Astrocyte (in vitro differentiated cells and primary cell): ENCODE measurements around the gene ZNF212. TPM values are rescaled to one million over a fixed set of nuclear protein-coding genes. Genes with fewer than 3 reads are reported as not detected.

Source experiments
- DNase-seq: peaks from one replicate; pipeline ENCODE4 v3.0.0-alpha.2; 2010; ENCODE audit warnings: low read depth
- FAIRE-seq: peaks from 2 replicates; lab custom pipeline; 2011; peaks lifted over from hg19 to GRCh38; lab: Jason Lieb, UNC
- H2AFZ ChIP-seq: 2 replicates; pipeline ENCODE4 v1.6.0; 2012; ENCODE audit warnings: low read depth, low read length, inconsistent platforms
- H3K27ac ChIP-seq: 2 replicates; pipeline ENCODE4 v1.5.1; 2011; ENCODE audit warnings: low read depth, low read length, inconsistent platforms
- H3K27me3 ChIP-seq: 2 replicates; pipeline ENCODE4 v1.6.0; 2011; ENCODE audit warnings: low read length, inconsistent platforms; ENCODE audit not compliant: insufficient read depth
- H3K36me3 ChIP-seq: 2 replicates; pipeline ENCODE4 v1.5.1; 2011; ENCODE audit warnings: low read length, inconsistent platforms; ENCODE audit not compliant: insufficient read depth
- H3K4me1 ChIP-seq: 2 replicates; pipeline ENCODE4 v1.5.1; 2011; ENCODE audit warnings: low read length, inconsistent platforms; ENCODE audit not compliant: insufficient read depth
- H3K4me2 ChIP-seq: 2 replicates; pipeline ENCODE4 v1.6.0; 2012; ENCODE audit warnings: low read length, inconsistent platforms
- H3K4me3 ChIP-seq: 2 replicates; pipeline ENCODE4 v1.5.1; 2011; ENCODE audit warnings: low read depth, mild to moderate bottlenecking, low read length, inconsistent platforms; ENCODE audit not compliant: insufficient read depth
- H3K79me2 ChIP-seq: 2 replicates; pipeline ENCODE4 v1.6.0; 2012; ENCODE audit warnings: mild to moderate bottlenecking, low read length, inconsistent platforms; ENCODE audit not compliant: insufficient read depth
- H3K9ac ChIP-seq: 2 replicates; pipeline ENCODE4 v1.6.0; 2012; ENCODE audit warnings: mild to moderate bottlenecking, low read length, inconsistent platforms
- H3K9me3 ChIP-seq: 2 replicates; pipeline ENCODE4 v1.5.1; 2012; ENCODE audit warnings: low read depth, mild to moderate bottlenecking, low read length, inconsistent platforms; ENCODE audit not compliant: insufficient read depth
- H4K20me1 ChIP-seq: 2 replicates; pipeline ENCODE4 v1.6.0; 2012; ENCODE audit warnings: low read length, inconsistent platforms; ENCODE audit not compliant: insufficient read depth
- H3K27ac Mint-ChIP-seq: one replicate; pipeline ENCODE4 v1.8.0; 2021; ENCODE audit warnings: mild to moderate bottlenecking, mixed read lengths; ENCODE audit not compliant: unreplicated experiment
- H3K27me3 Mint-ChIP-seq: one replicate; pipeline ENCODE4 v1.8.0; 2021; ENCODE audit warnings: low read depth, mixed read lengths; ENCODE audit not compliant: unreplicated experiment
- H3K36me3 Mint-ChIP-seq: one replicate; pipeline ENCODE4 v1.8.0; 2021; ENCODE audit warnings: low read depth, mixed read lengths; ENCODE audit not compliant: unreplicated experiment
- H3K4me1 Mint-ChIP-seq: one replicate; pipeline ENCODE4 v1.8.0; 2021; ENCODE audit warnings: low read depth, mixed read lengths; ENCODE audit not compliant: unreplicated experiment
- H3K4me3 Mint-ChIP-seq: one replicate; pipeline ENCODE4 v1.8.0; 2021; ENCODE audit warnings: mild to moderate bottlenecking, moderate library complexity, mixed read lengths; ENCODE audit not compliant: unreplicated experiment
- H3K9me3 Mint-ChIP-seq: one replicate; pipeline ENCODE4 v1.8.0; 2021; ENCODE audit warnings: mild to moderate bottlenecking, mixed read lengths; ENCODE audit not compliant: unreplicated experiment
- CTCF ChIP-seq: IDR thresholded peaks from 2 replicates; pipeline ENCODE4 v1.5.1; 2011; ENCODE audit warnings: low read depth, mild to moderate bottlenecking, inconsistent platforms, low read length, moderate library complexity; ENCODE audit not compliant: insufficient read depth
- EZH2 ChIP-seq: IDR thresholded peaks from 2 replicates; pipeline ENCODE4 v1.6.1; 2012; ENCODE audit warnings: mild to moderate bottlenecking, low read length, inconsistent platforms; ENCODE audit not compliant: insufficient read depth
- total RNA-seq: library from RNA; stranded (reverse); gene quantifications from 2 replicates; pipeline ENCODE4 v1.2.1, GENCODE V29; 2021

Gene ZNF212
- total RNA-seq, 1 donor from 2014 or later: 8.2 TPM

GRCh38 chr7:149280151-149280550 lies 40.7 kb downstream of the ZNF212 start:
- H3K27ac Mint-ChIP-seq: no peak overlapping the region
- no peak overlapping the region for H3K4me3 Mint-ChIP-seq
- FAIRE-seq: no peak

GRCh38 chr7:149280661-149281507 lies 41.4 kb downstream of the ZNF212 start:
- Histone ChIP-seq H4K20me1 (peaks cover 13% of the 10 kb centered on the region), H3K4me2 (no peak overlapping the region), H3K79me2 (no peaks in the 10 kb centered on the region), H3K27me3 (no peaks in the 10 kb centered on the region), H3K36me3 (peaks cover 6% of the 10 kb centered on the region), H3K27ac (no peak overlapping the region), H3K9ac (no peak overlapping the region), H3K9me3 (no peaks in the 10 kb centered on the region), H3K4me1 (peaks cover 10% of the 10 kb centered on the region), H2AFZ (no peak overlapping the region), H3K4me3 (no peak overlapping the region)
- Mint-ChIP-seq H3K27ac (no peak overlapping the region), H3K27me3 (no peaks in the 10 kb centered on the region), H3K4me3 (no peak overlapping the region), H3K36me3 (peaks cover 17% of the 10 kb centered on the region), H3K4me1 (no peaks in the 10 kb centered on the region), H3K9me3 (no peaks in the 10 kb centered on the region)
- no peak for FAIRE-seq
- TF ChIP-seq EZH2 (no peak), CTCF (no peak)
- DNase-seq: no peak

More at GRCh38 chr7:149280151-149280550, 40.7 kb downstream of the ZNF212 start:
- TF ChIP-seq CTCF (no peak), EZH2 (no peak)
- Mint-ChIP-seq H3K27me3 (no peaks in the 10 kb centered on the region), H3K4me1 (no peaks in the 10 kb centered on the region), H3K9me3 (no peaks in the 10 kb centered on the region), H3K36me3 (peaks cover 17% of the 10 kb centered on the region)
- H4K20me1 ChIP-seq: peaks cover 13% of the 10 kb centered on the region
- no peak overlapping the region for H3K4me2 ChIP-seq
- no peak overlapping the region for H3K4me3 ChIP-seq
- no peaks in the 10 kb centered on the region for H3K27me3 ChIP-seq
- H3K27ac ChIP-seq: no peak overlapping the region
- no peaks in the 10 kb centered on the region for H3K79me2 ChIP-seq
- peaks cover 4% of the 10 kb centered on the region for H3K4me1 ChIP-seq
- peaks cover 6% of the 10 kb centered on the region for H3K36me3 ChIP-seq
- no peak overlapping the region for H2AFZ ChIP-seq
- H3K9me3 ChIP-seq: no peaks in the 10 kb centered on the region
- DNase-seq: no peak
- no peak overlapping the region for H3K9ac ChIP-seq
